ENCODE results near the gene SPDYE1. TPM values are rescaled to one million over a fixed set of nuclear protein-coding genes. Genes with fewer than 3 reads are reported as not detected.
"Not testable (repeated sequence)": the region's sequence is repeated elsewhere in the genome, so short reads cannot be mapped to it uniquely, and the experiment has no call there.

SPDYE1 gene
- total RNA-seq, 1 donor, result not detected

GRCh38 chr7:43974725-43975482 is 22.8 kb upstream of the SPDYE1 start:
- DNase-seq (ENCODE audit: low read depth); H3K4me3 ChIP-seq (ENCODE audit: low read depth, low read length): not testable (repeated sequence)

- no peak overlapping the region for H3K4me3 ChIP-seq (ENCODE audit: low read depth, low read length)
- DNase-seq (ENCODE audit: low read depth), result no peak
- no peak for TF ChIP-seq CTCF (IDR thresholded peaks at IDR 0.05; ENCODE audit: insufficient read depth, low read length)
These were observed 20.2 kb upstream of the SPDYE1 start for GRCh38 chr7:43977525-43977924.

GRCh38 chr7:43978102-43978501 is 19.6 kb upstream of the SPDYE1 start:
- H3K4me3 ChIP-seq (ENCODE audit: low read depth, low read length); DNase-seq (ENCODE audit: low read depth): not testable (repeated sequence)

GRCh38 chr7:43982848-43983247 is 14.8 kb upstream of the SPDYE1 start:
- not testable (repeated sequence) for H3K4me3 ChIP-seq (ENCODE audit: low read depth, low read length); DNase-seq (ENCODE audit: low read depth)

GRCh38 chr7:43983736-43984135 is 14.0 kb upstream of the SPDYE1 start:
- not testable (repeated sequence) for DNase-seq (ENCODE audit: low read depth); H3K4me3 ChIP-seq (ENCODE audit: low read depth, low read length)

- peak; percentile 63 for DNase-seq (ENCODE audit: low read depth)
- peak; percentile 71 for TF ChIP-seq CTCF (IDR thresholded peaks at IDR 0.05; ENCODE audit: insufficient read depth, low read length)
These were observed 11.5 kb upstream of the SPDYE1 start for GRCh38 chr7:43985904-43986864.

GRCh38 chr7:43987476-43987875 is 10.2 kb upstream of the SPDYE1 start:
- not testable (repeated sequence) for DNase-seq (ENCODE audit: low read depth); H3K4me3 ChIP-seq (ENCODE audit: low read depth, low read length)

More at GRCh38 chr7:43985904-43986864, 11.5 kb upstream of the SPDYE1 start:
- H3K4me3 ChIP-seq (ENCODE audit: low read depth, low read length), result peak overlapping the region; percentile 25

- not testable (repeated sequence) for DNase-seq (ENCODE audit: low read depth); H3K4me3 ChIP-seq (ENCODE audit: low read depth, low read length)
These were observed 7.6 kb upstream of the SPDYE1 start for GRCh38 chr7:43990011-43990585.

GRCh38 chr7:43990829-43991228 is 6.9 kb upstream of the SPDYE1 start:
- DNase-seq (ENCODE audit: low read depth); H3K4me3 ChIP-seq (ENCODE audit: low read depth, low read length): not testable (repeated sequence)

GRCh38 chr7:43992896-43993295 is 4.8 kb upstream of the SPDYE1 start:
- not testable (repeated sequence) for H3K4me3 ChIP-seq (ENCODE audit: low read depth, low read length)
- DNase-seq (ENCODE audit: low read depth), result peak; percentile 43

GRCh38 chr7:43994681-43995080 is 3.0 kb upstream of the SPDYE1 start:
- H3K4me3 ChIP-seq (ENCODE audit: low read depth, low read length); DNase-seq (ENCODE audit: low read depth): not testable (repeated sequence)

GRCh38 chr7:44012081-44012480 is 14.4 kb downstream of the SPDYE1 start:
- DNase-seq (ENCODE audit: low read depth), result not testable (repeated sequence)

GRCh38 chr7:44015090-44015489 is 17.4 kb downstream of the SPDYE1 start:
- H3K4me3 ChIP-seq (ENCODE audit: low read depth, low read length); DNase-seq (ENCODE audit: low read depth): not testable (repeated sequence)

More at GRCh38 chr7:44012081-44012480, 14.4 kb downstream of the SPDYE1 start:
- H3K4me3 ChIP-seq (ENCODE audit: low read depth, low read length), result not testable (repeated sequence)

Measured in fibroblast of the aortic adventitia (primary cell).